OCI-LY1 (cell line): ENCODE data around the gene TRIO.

Experiments used
- H2AFZ ChIP-seq: fragments of 200-600 bp; sonication (generic), shearing (Covaris generic); 2 replicates; pipeline ENCODE4 v1.6.0; 2014; ENCODE audit warnings: antibody characterized with exemption, mild to moderate bottlenecking, low read length
- H3F3A ChIP-seq: fragments of 200-600 bp; sonication (generic), shearing (Covaris generic); 2 replicates; pipeline ENCODE4 v1.6.0; 2014; ENCODE audit warnings: mild to moderate bottlenecking, antibody characterized with exemption, low read length, moderate library complexity; ENCODE audit not compliant: insufficient read depth
- H3K27ac ChIP-seq: fragments of 200-600 bp; sonication (generic); 2 replicates; pipeline ENCODE4 v1.5.1; 2014; ENCODE audit warnings: low read length, mixed run types, mild to moderate bottlenecking, low read depth; ENCODE audit not compliant: poor library complexity, severe bottlenecking
- H3K27me3 ChIP-seq: fragments of 200-600 bp; sonication (generic); 2 replicates; pipeline ENCODE4 v1.6.0; 2014; ENCODE audit warnings: antibody characterized with exemption, mild to moderate bottlenecking, low read length, moderate library complexity; ENCODE audit not compliant: insufficient read depth
- H3K36me3 ChIP-seq: fragments of 200-600 bp; sonication (generic); 2 replicates; pipeline ENCODE4 v1.6.1; 2014; ENCODE audit warnings: mild to moderate bottlenecking, antibody characterized with exemption, low read length, moderate library complexity, mixed read lengths; ENCODE audit not compliant: insufficient read depth
- H3K4me1 ChIP-seq: fragments of 200-600 bp; sonication (generic); 2 replicates; pipeline ENCODE4 v1.5.1; 2014; ENCODE audit warnings: mild to moderate bottlenecking, low read length, moderate library complexity; ENCODE audit not compliant: insufficient read depth, severe bottlenecking
- H3K4me2 ChIP-seq: fragments of 200-600 bp; sonication (generic), shearing (Covaris generic); 2 replicates; pipeline ENCODE4 v1.6.1; 2014; ENCODE audit warnings: low read length
- H3K4me3 ChIP-seq: fragments of 200-600 bp; sonication (generic); 2 replicates; pipeline ENCODE4 v1.5.1; 2014; ENCODE audit warnings: low read length, low read depth, mild to moderate bottlenecking, mixed read lengths; ENCODE audit not compliant: poor library complexity, severe bottlenecking
- H3K79me2 ChIP-seq: fragments of 200-600 bp; shearing (Covaris generic); 2 replicates; pipeline ENCODE4 v1.6.1; 2016; ENCODE audit warnings: mixed run types, low read length, mixed read lengths; ENCODE audit not compliant: insufficient read depth
- H3K9ac ChIP-seq: fragments of 200-600 bp; sonication (generic), shearing (Covaris generic); 2 replicates; pipeline ENCODE4 v1.6.1; 2014; ENCODE audit warnings: mild to moderate bottlenecking, low read length, mixed read lengths
- H3K9me2 ChIP-seq: fragments of 200-600 bp; sonication (generic), shearing (Covaris generic); 2 replicates; pipeline ENCODE4 v1.6.1; 2014; ENCODE audit warnings: low read depth, mild to moderate bottlenecking, low read length, mixed read lengths
- H3K9me3 ChIP-seq: fragments of 200-600 bp; shearing (Covaris generic); 2 replicates; pipeline ENCODE4 v1.6.1; 2014; ENCODE audit warnings: low read length, mixed read lengths
- H4K20me1 ChIP-seq: fragments of 200-600 bp; sonication (generic), shearing (Covaris generic); 2 replicates; pipeline ENCODE4 v1.6.0; 2016; ENCODE audit warnings: mild to moderate bottlenecking, low read length; ENCODE audit not compliant: insufficient read depth
- EZH2 ChIP-seq: fragments of 200-600 bp; sonication (generic), shearing (Covaris generic); IDR thresholded peaks from 2 replicates; pipeline ENCODE4 v1.8.0; 2017; ENCODE audit warnings: borderline replicate concordance, mixed run types, mild to moderate bottlenecking, antibody characterized with exemption, low read length, moderate library complexity, mixed read lengths
- TF ChIP-seq, protein P1 (sequence below): fragments of 200-600 bp; sonication (generic), shearing (Covaris generic); IDR thresholded peaks from 2 replicates; pipeline ENCODE4 v1.5.1; 2017; ENCODE audit warnings: mild to moderate bottlenecking, antibody characterized with exemption, low read length, moderate library complexity, mixed read lengths

Gene TRIO

DNA sequence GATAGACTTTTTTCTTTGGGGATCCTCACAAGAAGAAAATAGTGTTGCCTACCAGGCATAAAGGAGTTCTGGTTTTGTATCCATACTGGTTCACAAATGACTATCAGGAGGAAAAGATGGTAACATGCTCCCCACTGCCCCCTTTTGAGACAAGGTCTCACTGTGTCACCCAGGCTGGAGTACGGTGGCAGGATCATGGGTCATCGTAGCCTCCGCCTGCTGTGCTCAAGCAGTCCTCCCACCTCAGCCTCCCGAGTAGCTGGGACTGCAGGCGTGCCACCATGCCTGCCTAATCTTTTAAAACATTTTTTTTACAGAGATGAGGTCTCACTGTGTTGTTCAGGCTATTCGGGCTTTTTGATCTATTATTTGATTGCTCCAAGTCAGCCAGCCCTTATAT is 99.3 kb downstream of the TRIO start:
- Histone ChIP-seq H3K4me1 (no peaks in the 10 kb centered on the region), H3K79me2 (no peaks in the 10 kb centered on the region), H3K36me3 (no peaks in the 10 kb centered on the region), H3K9me2 (no peaks in the 10 kb centered on the region), H3K27ac (no peak overlapping the region), H3F3A (no peaks in the 10 kb centered on the region), H3K4me3 (no peak overlapping the region), H3K9me3 (no peaks in the 10 kb centered on the region), H3K4me2 (no peak overlapping the region), H4K20me1 (no peaks in the 10 kb centered on the region), H2AFZ (no peak overlapping the region), H3K27me3 (no peaks in the 10 kb centered on the region), H3K9ac (no peak overlapping the region)
- TF ChIP-seq, protein P1, sequence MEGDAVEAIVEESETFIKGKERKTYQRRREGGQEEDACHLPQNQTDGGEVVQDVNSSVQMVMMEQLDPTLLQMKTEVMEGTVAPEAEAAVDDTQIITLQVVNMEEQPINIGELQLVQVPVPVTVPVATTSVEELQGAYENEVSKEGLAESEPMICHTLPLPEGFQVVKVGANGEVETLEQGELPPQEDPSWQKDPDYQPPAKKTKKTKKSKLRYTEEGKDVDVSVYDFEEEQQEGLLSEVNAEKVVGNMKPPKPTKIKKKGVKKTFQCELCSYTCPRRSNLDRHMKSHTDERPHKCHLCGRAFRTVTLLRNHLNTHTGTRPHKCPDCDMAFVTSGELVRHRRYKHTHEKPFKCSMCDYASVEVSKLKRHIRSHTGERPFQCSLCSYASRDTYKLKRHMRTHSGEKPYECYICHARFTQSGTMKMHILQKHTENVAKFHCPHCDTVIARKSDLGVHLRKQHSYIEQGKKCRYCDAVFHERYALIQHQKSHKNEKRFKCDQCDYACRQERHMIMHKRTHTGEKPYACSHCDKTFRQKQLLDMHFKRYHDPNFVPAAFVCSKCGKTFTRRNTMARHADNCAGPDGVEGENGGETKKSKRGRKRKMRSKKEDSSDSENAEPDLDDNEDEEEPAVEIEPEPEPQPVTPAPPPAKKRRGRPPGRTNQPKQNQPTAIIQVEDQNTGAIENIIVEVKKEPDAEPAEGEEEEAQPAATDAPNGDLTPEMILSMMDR = no peak
- no peak for TF ChIP-seq EZH2

GRCh38 chr5:14242871-14243383 is 99.8 kb downstream of the TRIO start:
- Histone ChIP-seq H3K9ac (no peak overlapping the region), H3K4me1 (no peaks in the 10 kb centered on the region), H3K4me3 (no peak overlapping the region), H2AFZ (no peak overlapping the region), H3K36me3 (no peaks in the 10 kb centered on the region), H4K20me1 (no peaks in the 10 kb centered on the region), H3K27ac (no peak overlapping the region), H3K9me3 (no peaks in the 10 kb centered on the region), H3K27me3 (no peaks in the 10 kb centered on the region), H3K9me2 (no peaks in the 10 kb centered on the region), H3K79me2 (no peaks in the 10 kb centered on the region), H3K4me2 (no peak overlapping the region), H3F3A (no peaks in the 10 kb centered on the region)
- TF ChIP-seq, protein P1 = no peak
- no peak for TF ChIP-seq EZH2

DNA sequence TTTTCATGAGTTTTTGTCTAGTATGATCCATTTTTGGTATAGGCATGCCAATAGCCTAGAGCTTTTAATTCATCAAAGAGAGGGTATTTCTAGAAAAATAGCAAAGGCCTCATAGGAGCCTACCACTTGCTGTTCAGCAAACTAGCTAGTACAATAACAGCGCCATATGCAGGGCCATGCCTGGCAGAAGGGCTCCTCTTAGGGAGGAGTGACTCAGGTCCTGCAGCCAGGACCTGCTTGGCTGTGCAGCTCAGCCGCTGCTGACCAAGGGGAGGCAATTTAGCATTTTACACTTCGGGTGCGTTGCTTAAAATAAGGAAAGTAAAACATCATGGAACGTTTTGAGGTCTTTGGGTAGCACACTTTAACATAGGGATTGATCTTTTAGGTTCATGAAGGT is 100.6 kb downstream of the TRIO start:
- H2AFZ ChIP-seq = no peak overlapping the region
- H3K9ac ChIP-seq = no peak overlapping the region
- H3K9me3 ChIP-seq = no peaks in the 10 kb centered on the region
- no peak for TF ChIP-seq EZH2
- TF ChIP-seq, protein P1 = no peak
- H3K27me3 ChIP-seq = no peaks in the 10 kb centered on the region
- H3K9me2 ChIP-seq = no peaks in the 10 kb centered on the region
- H3K4me3 ChIP-seq = no peak overlapping the region
- no peaks in the 10 kb centered on the region for H3F3A ChIP-seq
- no peaks in the 10 kb centered on the region for H3K4me1 ChIP-seq
- no peaks in the 10 kb centered on the region for H3K79me2 ChIP-seq
- H3K4me2 ChIP-seq = no peak overlapping the region
- H3K36me3 ChIP-seq = no peaks in the 10 kb centered on the region
- no peak overlapping the region for H3K27ac ChIP-seq
- H4K20me1 ChIP-seq = no peaks in the 10 kb centered on the region
